Caco-2 (cell line): ENCODE results near the gene MAPK11. TPM values are rescaled to one million over a fixed set of nuclear protein-coding genes. Genes with fewer than 3 reads are reported as not detected.
A peak's percentile ranks its signal among the peaks of the same experiment; 100 is the strongest.

Experiments
- BruUV-seq: library from RNA; stranded (reverse); fragments of 400-500 nt; replicated peaks from 2 replicates; lab custom pipeline; 2021; lab: Mats Ljungman, UMichigan
- CTCF ChIA-PET: fragments of 300-600 bp; sonication (Branson Sonifier 250); formaldehyde crosslinking; loops from one replicate; lab custom pipeline; 2022; ENCODE audit warnings: antibody characterized with exemption; lab: Charles Lee
- POLR2A ChIA-PET: fragments of 300-600 bp; sonication (Branson Sonifier 250); formaldehyde crosslinking; loops from one replicate; lab custom pipeline; 2022; ENCODE audit warnings: antibody characterized with exemption; lab: Charles Lee
- DNase-seq, 2 experiments: peaks; one replicate each; pipeline versions ENCODE4 v3.0.0 to v3.0.0-alpha.2; 2020 to 2022
- H3K27me3 ChIP-seq: replicated peaks from 2 replicates; pipeline ENCODE4 v1.6.0; 2011; ENCODE audit warnings: low read length; ENCODE audit not compliant: control insufficient read depth, insufficient read depth
- H3K36me3 ChIP-seq: 2 replicates; pipeline ENCODE4 v1.5.1; 2011; ENCODE audit warnings: low read length; ENCODE audit not compliant: control insufficient read depth, insufficient read depth
- H3K4me1 ChIP-seq: fragments of 250-450 bp; sonication (Bioruptor Pico); 2 replicates; pipeline ENCODE4 v1.5.1; 2020; ENCODE audit warnings: mild to moderate bottlenecking
- H3K4me3 ChIP-seq: 2 replicates; pipeline ENCODE4 v1.5.1; 2011; ENCODE audit warnings: low read depth, mild to moderate bottlenecking, control low read depth, low read length
- H3K9me3 ChIP-seq: fragments of 250-450 bp; sonication (Bioruptor Pico); 2 replicates; pipeline ENCODE4 v1.5.1; 2020; ENCODE audit warnings: mild to moderate bottlenecking, moderate library complexity
- H3K27ac Mint-ChIP-seq: one replicate; pipeline ENCODE4 v1.8.0; 2022; ENCODE audit warnings: mixed read lengths; ENCODE audit not compliant: unreplicated experiment
- H3K27me3 Mint-ChIP-seq: one replicate; pipeline ENCODE4 v1.8.0; 2022; ENCODE audit warnings: mixed read lengths; ENCODE audit not compliant: insufficient read depth, unreplicated experiment
- H3K36me3 Mint-ChIP-seq: one replicate; pipeline ENCODE4 v1.8.0; 2022; ENCODE audit warnings: mild to moderate bottlenecking, mixed read lengths; ENCODE audit not compliant: insufficient read depth, unreplicated experiment
- H3K4me1 Mint-ChIP-seq: one replicate; pipeline ENCODE4 v1.8.0; 2022; ENCODE audit warnings: low read depth, mixed read lengths; ENCODE audit not compliant: unreplicated experiment
- H3K4me3 Mint-ChIP-seq: one replicate; pipeline ENCODE4 v1.8.0; 2022; ENCODE audit warnings: mild to moderate bottlenecking, moderate library complexity, mixed read lengths; ENCODE audit not compliant: unreplicated experiment
- H3K9me3 Mint-ChIP-seq: one replicate; pipeline ENCODE4 v1.8.0; 2022; ENCODE audit warnings: mixed read lengths; ENCODE audit not compliant: unreplicated experiment
- intact Hi-C: fragments of 100-400 bp; cut with micrococcal nuclease; formaldehyde crosslinking; loops from one replicate; pipeline ENCODE4 v1.10.0; 2022; ENCODE audit not compliant: unreplicated experiment
- total RNA-seq: library from RNA; stranded (reverse); gene quantifications from 2 replicates; pipeline ENCODE4 v1.2.3, GENCODE V29; 2022
- TF ChIP-seq, protein P1 (sequence below), 2 experiments: fragments of 200-600 bp in 1 of 2; IDR thresholded peaks; 1 replicate in 1 of 2; 2 replicates in 1 of 2; pipeline versions ENCODE4 v1.5.1 to v1.8.0; 2011 to 2022; ENCODE audit warnings: antibody characterized with exemption in 1 of 2, control low read depth in 1 of 2, inconsistent platforms in 1 of 2, low read depth in 1 of 2, low read length in 1 of 2, mild to moderate bottlenecking in 1 of 2, moderate library complexity in 1 of 2; ENCODE audit not compliant: insufficient read depth in 1 of 2, severe bottlenecking in 1 of 2, unreplicated experiment in 1 of 2

The MAPK11 gene
- total RNA-seq, 1 experiment from 2014 or later, result 1.3 TPM

DNA sequence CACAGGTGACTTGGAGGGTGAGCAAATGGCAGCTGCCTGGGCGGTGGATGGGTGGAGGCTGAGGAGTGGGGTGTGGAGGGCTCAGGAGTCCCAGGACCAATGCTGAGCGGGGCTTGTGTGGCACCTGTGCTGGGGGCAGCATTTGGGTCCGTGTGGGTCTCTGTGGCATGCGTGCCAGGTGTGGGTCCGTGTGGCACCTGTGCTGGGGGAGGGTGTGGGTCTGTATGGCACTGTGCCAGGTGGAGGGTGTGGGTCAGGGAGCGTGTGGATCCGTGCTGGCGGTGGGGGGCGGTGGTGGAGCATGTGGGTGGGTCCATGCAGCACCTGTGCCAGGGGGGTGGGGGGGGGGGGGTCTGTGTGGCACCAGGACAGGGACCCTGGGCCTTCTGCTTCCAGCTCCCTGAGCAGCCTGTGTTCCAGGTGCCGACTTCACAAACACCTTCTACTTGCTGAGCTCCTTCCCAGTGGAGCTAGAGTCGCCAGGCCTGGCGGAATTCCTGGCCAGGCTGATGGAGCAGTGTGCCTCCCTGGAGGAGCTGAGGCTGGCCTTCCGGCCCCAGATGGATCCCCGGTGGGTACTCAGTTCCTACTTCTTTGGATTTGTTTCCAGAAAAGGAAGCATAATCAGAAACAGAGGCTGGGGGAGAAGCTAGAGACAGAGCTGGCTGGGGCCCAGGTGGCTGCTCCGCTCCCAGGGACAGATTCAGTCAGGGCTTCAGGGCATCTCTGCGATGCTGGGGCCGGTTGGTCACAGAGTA, 54.7 kb downstream of the MAPK11 start:
- Mint-ChIP-seq H3K27me3 (no peaks in the 10 kb centered on the region), H3K36me3 (peaks cover 86% of the 10 kb centered on the region), H3K4me1 (no peaks in the 10 kb centered on the region), H3K4me3 (no peak overlapping the region), H3K9me3 (no peaks in the 10 kb centered on the region), H3K27ac (peak overlapping the region; percentile 16)
- no peak for DNase-seq
- Histone ChIP-seq H3K4me1 (no peaks in the 10 kb centered on the region), H3K9me3 (no peaks in the 10 kb centered on the region), H3K36me3 (no peaks in the 10 kb centered on the region; the same call in 1 of the 2 replicates), H3K4me3 (no peak overlapping the region), H3K27me3 (no peaks in the 10 kb centered on the region)
- TF ChIP-seq, protein P1, sequence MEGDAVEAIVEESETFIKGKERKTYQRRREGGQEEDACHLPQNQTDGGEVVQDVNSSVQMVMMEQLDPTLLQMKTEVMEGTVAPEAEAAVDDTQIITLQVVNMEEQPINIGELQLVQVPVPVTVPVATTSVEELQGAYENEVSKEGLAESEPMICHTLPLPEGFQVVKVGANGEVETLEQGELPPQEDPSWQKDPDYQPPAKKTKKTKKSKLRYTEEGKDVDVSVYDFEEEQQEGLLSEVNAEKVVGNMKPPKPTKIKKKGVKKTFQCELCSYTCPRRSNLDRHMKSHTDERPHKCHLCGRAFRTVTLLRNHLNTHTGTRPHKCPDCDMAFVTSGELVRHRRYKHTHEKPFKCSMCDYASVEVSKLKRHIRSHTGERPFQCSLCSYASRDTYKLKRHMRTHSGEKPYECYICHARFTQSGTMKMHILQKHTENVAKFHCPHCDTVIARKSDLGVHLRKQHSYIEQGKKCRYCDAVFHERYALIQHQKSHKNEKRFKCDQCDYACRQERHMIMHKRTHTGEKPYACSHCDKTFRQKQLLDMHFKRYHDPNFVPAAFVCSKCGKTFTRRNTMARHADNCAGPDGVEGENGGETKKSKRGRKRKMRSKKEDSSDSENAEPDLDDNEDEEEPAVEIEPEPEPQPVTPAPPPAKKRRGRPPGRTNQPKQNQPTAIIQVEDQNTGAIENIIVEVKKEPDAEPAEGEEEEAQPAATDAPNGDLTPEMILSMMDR (IDR thresholded peaks at IDR 0.05; ENCODE audit: insufficient read depth in 1 of 2, low read depth in 1 of 2, low read length in 1 of 2, severe bottlenecking in 1 of 2, unreplicated experiment in 1 of 2), result no peak
- BruUV-seq, result no TSS peak
- POLR2A ChIA-PET, result no interaction called here
- CTCF ChIA-PET, result no interaction called here
- intact Hi-C loops, result no loop called here

Other genes with a start within 250 kb of the MAPK11 start
- gene TTLL8, start 212.1 kb downstream of the MAPK11 start, total RNA-seq, result not detected in 2 replicates
- 0.14 TPM in 1 of 2 replicates, not detected in the other for gene MLC1, start 185.0 kb downstream of the MAPK11 start, total RNA-seq
- gene MOV10L1, start 180.4 kb downstream of the MAPK11 start, total RNA-seq, result 0.30 TPM in 1 of 2 replicates, not detected in the other
- 2.2 and 2.6 TPM in 2 replicates for gene PANX2, start 99.6 kb downstream of the MAPK11 start, total RNA-seq
- gene TRABD, start 84.5 kb downstream of the MAPK11 start, total RNA-seq, result 33.5 and 35.0 TPM in 2 replicates
- 29.3 and 29.5 TPM in 2 replicates for gene SELENOO, start 69.4 kb downstream of the MAPK11 start, total RNA-seq
- gene TUBGCP6, start 25.4 kb downstream of the MAPK11 start, total RNA-seq, result 29.3 and 34.2 TPM in 2 replicates
- gene HDAC10, start 19.1 kb downstream of the MAPK11 start, total RNA-seq, result 61.3 and 63.5 TPM in 2 replicates
- gene MAPK12, start 8.7 kb downstream of the MAPK11 start, total RNA-seq, result 35.6 and 37.4 TPM in 2 replicates
- gene PLXNB2, start 37.3 kb upstream of the MAPK11 start, total RNA-seq, result 260 and 262 TPM in 2 replicates
- 3.4 and 5.5 TPM in 2 replicates for gene DENND6B, start 56.6 kb upstream of the MAPK11 start, total RNA-seq
- gene PPP6R2, start 72.9 kb upstream of the MAPK11 start, total RNA-seq, result 55.5 and 60.7 TPM in 2 replicates
- gene SBF1, start 204.7 kb upstream of the MAPK11 start, total RNA-seq, result 77.8 and 82.8 TPM in 2 replicates
- gene ADM2, start 211.2 kb upstream of the MAPK11 start, total RNA-seq, result 28.8 and 30.5 TPM in 2 replicates
- 0.32 TPM in 1 of 2 replicates, not detected in the other for gene MIOX, start 216.5 kb upstream of the MAPK11 start, total RNA-seq
- 68.8 and 77.1 TPM in 2 replicates for gene LMF2, start 237.3 kb upstream of the MAPK11 start, total RNA-seq
- 84.3 and 88.9 TPM in 2 replicates for gene NCAPH2, start 237.8 kb upstream of the MAPK11 start, total RNA-seq